Liver (tissue), 9 donors: ENCODE data around the gene LHFPL2. TPM values are rescaled to one million over a fixed set of nuclear protein-coding genes. Genes with fewer than 3 reads are reported as not detected.

Source experiments
- DNase-seq: peaks from one replicate; pipeline ENCODE4 v3.0.0-alpha.2; 2017; ENCODE audit warnings: low spot score
- H3K27ac ChIP-seq, 2 donors: one replicate each; pipeline ENCODE4 v1.7.0; 2013; ENCODE audit warnings: inconsistent platforms in 2 of 2, low read length in 2 of 2, control low read depth in 1 of 2, low read depth in 1 of 2, mild to moderate bottlenecking in 1 of 2
- H3K27me3 ChIP-seq, 4 donors: one replicate each; pipeline versions ENCODE4 v1.6.1 to v1.7.0; 2013; ENCODE audit warnings: low read length in 3 of 4, inconsistent platforms in 1 of 4, mild to moderate bottlenecking in 1 of 4, moderate library complexity in 1 of 4; ENCODE audit not compliant: control insufficient read depth in 4 of 4, insufficient read depth in 4 of 4
- H3K36me3 ChIP-seq, 4 donors: one replicate each; pipeline versions ENCODE4 v1.6.1 to v1.7.0; 2013; ENCODE audit warnings: low read length in 3 of 4, mild to moderate bottlenecking in 3 of 4, low read depth in 1 of 4, moderate library complexity in 1 of 4; ENCODE audit not compliant: control insufficient read depth in 4 of 4, insufficient read depth in 3 of 4
- H3K4me1 ChIP-seq, 4 donors: one replicate each; pipeline versions ENCODE4 v1.6.1 to v1.7.0; 2013; ENCODE audit warnings: low read length in 3 of 4, mild to moderate bottlenecking in 3 of 4, moderate library complexity in 1 of 4; ENCODE audit not compliant: control insufficient read depth in 4 of 4, insufficient read depth in 4 of 4
- H3K4me3 ChIP-seq, 3 donors: one replicate each; pipeline versions ENCODE4 v1.6.1 to v1.7.0; 2013; ENCODE audit warnings: low read length in 3 of 3, control low read depth in 1 of 3, low read depth in 1 of 3, mild to moderate bottlenecking in 1 of 3
- H3K9ac ChIP-seq, 2 donors: one replicate each; pipeline ENCODE4 v1.7.0; 2013; ENCODE audit warnings: low read length in 2 of 2, mild to moderate bottlenecking in 2 of 2, moderate library complexity in 2 of 2, control low read depth in 1 of 2, low read depth in 1 of 2
- H3K9me3 ChIP-seq, 4 donors: one replicate each; pipeline versions ENCODE4 v1.6.1 to v1.7.0; 2013; ENCODE audit warnings: low read length in 3 of 4; ENCODE audit not compliant: control insufficient read depth in 4 of 4
- ATF3 ChIP-seq: IDR thresholded peaks from 2 replicates; pipeline ENCODE4 v1.6.1; 2016; ENCODE audit warnings: antibody characterized with exemption
- CTCF ChIP-seq: fragments of 150-350 bp; IDR thresholded peaks from 2 replicates; pipeline ENCODE4 v1.5.1; 2017; ENCODE audit warnings: improper control_type of control experiment, low read depth, low read length; ENCODE audit not compliant: missing input control
- EGR1 ChIP-seq, 2 donors: IDR thresholded peaks; 2 replicates each; pipeline ENCODE4 v1.6.1; 2016 to 2018; ENCODE audit warnings: antibody characterized with exemption in 2 of 2, low read depth in 2 of 2
- FOXA1 ChIP-seq: IDR thresholded peaks from 2 replicates; pipeline ENCODE4 v1.6.1; 2016; ENCODE audit warnings: antibody characterized with exemption
- FOXA2 ChIP-seq: IDR thresholded peaks from 2 replicates; pipeline ENCODE4 v1.6.1; 2016; ENCODE audit warnings: antibody characterized with exemption
- GABPA ChIP-seq, 2 donors: IDR thresholded peaks in 1 of 2; conservative IDR thresholded peaks in 1 of 2; 2 replicates each; pipeline ENCODE4 v1.6.1; 2016; ENCODE audit warnings: antibody characterized with exemption in 2 of 2, mild to moderate bottlenecking in 1 of 2, moderate library complexity in 1 of 2
- HNF4A ChIP-seq, 2 donors: conservative IDR thresholded peaks; 2 replicates each; pipeline ENCODE4 v1.6.1; 2016; ENCODE audit warnings: antibody characterized with exemption in 2 of 2, mild to moderate bottlenecking in 2 of 2
- HNF4G ChIP-seq: IDR thresholded peaks from 2 replicates; pipeline ENCODE4 v1.6.1; 2016; ENCODE audit warnings: antibody characterized with exemption
- JUND ChIP-seq, 2 donors: IDR thresholded peaks; 2 replicates each; pipeline ENCODE4 v1.6.1; 2016; ENCODE audit warnings: antibody characterized with exemption in 2 of 2
- MAX ChIP-seq: IDR thresholded peaks from 2 replicates; pipeline ENCODE4 v1.6.1; 2016; ENCODE audit warnings: antibody characterized with exemption
- NR2F2 ChIP-seq: IDR thresholded peaks from 2 replicates; pipeline ENCODE4 v1.6.1; 2016; ENCODE audit warnings: antibody characterized with exemption
- RAD21 ChIP-seq, 2 donors: IDR thresholded peaks; 2 replicates each; pipeline ENCODE4 v1.6.1; 2016; ENCODE audit warnings: antibody characterized with exemption in 2 of 2, mild to moderate bottlenecking in 2 of 2
- REST ChIP-seq: IDR thresholded peaks from 2 replicates; pipeline ENCODE4 v1.6.1; 2016; ENCODE audit warnings: antibody characterized with exemption, mild to moderate bottlenecking
- RXRA ChIP-seq, 2 donors: IDR thresholded peaks; 2 replicates each; pipeline ENCODE4 v1.6.1; 2017 to 2018; ENCODE audit warnings: antibody characterized with exemption in 2 of 2, mild to moderate bottlenecking in 1 of 2
- SP1 ChIP-seq: IDR thresholded peaks from 2 replicates; pipeline ENCODE4 v1.6.1; 2018; ENCODE audit warnings: antibody characterized with exemption, mild to moderate bottlenecking
- TAF1 ChIP-seq: conservative IDR thresholded peaks from 2 replicates; pipeline ENCODE4 v1.6.1; 2016; ENCODE audit warnings: antibody characterized with exemption, mild to moderate bottlenecking
- YY1 ChIP-seq: IDR thresholded peaks from 2 replicates; pipeline ENCODE4 v1.6.1; 2016; ENCODE audit warnings: antibody characterized with exemption, mild to moderate bottlenecking
- ZBTB33 ChIP-seq: IDR thresholded peaks from 2 replicates; pipeline ENCODE4 v1.6.1; 2016; ENCODE audit warnings: antibody characterized with exemption
- WGBS: extraction: QIAGEN DNeasy Blood & Tissue Kit; methylation state at CpG from one replicate; pipeline ENCODE4 v1.1.7; 2013; 5-methylcytosine and 5-hydroxymethylcytosine counted together
- polyA plus RNA-seq, 2 donors: library from polyadenylated mRNA; stranded (reverse) in 1 of 2; unstranded in 1 of 2; fragments of 200-250 nt in 1 of 2; fragments of >200 nt in 1 of 2; fragmentation: Nextera tagmentation in 1 of 2; extraction: Ambion mirVana in 1 of 2; gene quantifications; one replicate each; pipeline versions ENCODE4 v1.2.1 to v1.2.3, GENCODE V29; 2013 to 2015
- total RNA-seq, 2 donors: library from RNA; depleted of rRNA; stranded (reverse); fragments of >200 nt; gene quantifications; one replicate each; pipeline ENCODE4 v1.2.3, GENCODE V29; 2014
- donor health status: healthy.
- donor health status: healthy.
- donor health status: healthy.
- donor health status: healthy.
- donor health status: healthy.

LHFPL2 gene
- total and polyA plus RNA-seq, 4 donors, result 1.6 to 9.4 (median 5.6) TPM

- Histone ChIP-seq H3K9ac (no peak overlapping the region), H3K9me3 (no peaks in the 10 kb centered on the region), H3K4me3 (no peak overlapping the region), H3K4me1 (no peaks in the 10 kb centered on the region), H3K27ac (no peak overlapping the region), H3K36me3 (no peaks in the 10 kb centered on the region), H3K27me3 (no peaks in the 10 kb centered on the region)
- no peak for DNase-seq
- TF ChIP-seq CTCF (no peak), REST (no peak), EGR1 (IDR thresholded peaks at IDR 0.05; ENCODE audit: low read depth in 2 of 2) (no peak), RAD21 (IDR thresholded peaks at IDR 0.05) (no peak), NR2F2 (no peak), JUND (IDR thresholded peaks at IDR 0.05) (no peak), HNF4G (no peak), ATF3 (no peak), TAF1 (no peak), MAX (no peak), YY1 (no peak), SP1 (no peak), FOXA2 (no peak), GABPA (IDR thresholded peaks at IDR 0.05 in 1 of 2, conservative IDR thresholded peaks at IDR 0.05 in 1 of 2) (no peak), ZBTB33 (no peak), FOXA1 (no peak), RXRA (IDR thresholded peaks at IDR 0.05) (no peak), HNF4A (conservative IDR thresholded peaks at IDR 0.05) (no peak)
- 88% methylated on average over 1 of the region's 1 CpG for WGBS
Observed at GRCh38 chr5:78661044-78661443, 12.5 kb upstream of the LHFPL2 start.

GRCh38 chr5:78660401-78660800 lies 11.8 kb upstream of the LHFPL2 start:
- Histone ChIP-seq H3K4me3 (no peak overlapping the region), H3K9ac (no peak overlapping the region), H3K36me3 (no peaks in the 10 kb centered on the region), H3K27me3 (no peaks in the 10 kb centered on the region), H3K27ac (no peak overlapping the region), H3K9me3 (no peaks in the 10 kb centered on the region), H3K4me1 (no peaks in the 10 kb centered on the region)
- 66% methylated on average over 1 of the region's 1 CpG for WGBS
- no peak for TF ChIP-seq ZBTB33
- TF ChIP-seq YY1, result no peak
- no peak for TF ChIP-seq ATF3
- TF ChIP-seq TAF1, result no peak
- TF ChIP-seq SP1, result no peak
- TF ChIP-seq JUND (IDR thresholded peaks at IDR 0.05), result no peak
- no peak for DNase-seq
